HT-29 (cell line): ENCODE data around the gene DOCK4. TPM values are rescaled to one million over a fixed set of nuclear protein-coding genes. Genes with fewer than 3 reads are reported as not detected.
A peak's percentile ranks its signal among the peaks of the same experiment; 100 is the strongest.

Experiments used
- DNase-seq: peaks from one replicate; pipeline ENCODE4 v3.0.0-alpha.2; 2015; ENCODE audit warnings: low spot score
- total RNA-seq: library from RNA; depleted of rRNA; stranded (reverse); fragments of >200 nt; shearing (Covaris generic); gene quantifications from 2 replicates; pipeline ENCODE4 v1.2.3, GENCODE V29; 2014

The DOCK4 gene
- total RNA-seq, 1 experiment from 2014 or later = 4.9 TPM

- no peak for DNase-seq
These were observed 45.4 kb downstream of the DOCK4 start for GRCh38 chr7:112160771-112161150.

GRCh38 chr7:112160130-112160770 lies 45.9 kb downstream of the DOCK4 start:
- peak; percentile 41 for DNase-seq

DNA sequence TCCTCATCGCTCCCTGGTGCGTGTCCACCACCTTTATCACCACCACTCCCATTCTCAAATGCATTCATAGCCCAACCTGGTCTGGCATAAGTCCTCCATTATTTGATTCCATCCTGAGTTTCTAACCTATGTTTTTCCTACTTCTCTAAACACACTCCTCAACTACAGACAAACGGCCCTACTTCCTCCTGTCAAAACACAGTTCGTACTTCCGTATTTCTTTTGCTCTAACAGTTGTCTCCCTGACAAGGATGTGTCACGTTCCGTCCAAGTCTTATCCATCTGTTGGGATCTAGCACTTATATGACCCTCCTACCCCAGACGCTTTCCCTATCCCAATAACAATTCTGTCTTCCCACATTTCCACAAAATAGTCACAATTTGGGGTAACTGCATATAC lies 46.8 kb downstream of the DOCK4 start:
- DNase-seq = no peak

DNA sequence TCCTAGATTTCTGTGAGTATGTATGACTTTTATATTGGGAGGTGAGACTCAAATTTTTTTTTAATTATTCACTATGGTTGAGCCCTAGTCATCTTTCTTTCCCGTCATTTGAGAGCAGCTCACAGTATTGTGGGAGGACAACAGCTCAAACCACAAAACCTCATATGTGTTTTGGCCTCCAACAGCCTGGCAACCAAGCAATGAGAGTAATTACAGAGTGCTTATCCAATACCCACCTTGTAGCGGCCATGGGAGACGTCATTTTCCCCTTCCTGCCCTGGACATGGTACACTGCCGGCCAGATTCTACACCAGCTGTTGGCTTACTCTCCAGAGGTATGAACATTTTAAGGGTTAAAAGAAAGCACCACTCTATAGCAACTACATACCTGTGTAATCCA lies 49.1 kb downstream of the DOCK4 start:
- peak; percentile 38 for DNase-seq

DNA sequence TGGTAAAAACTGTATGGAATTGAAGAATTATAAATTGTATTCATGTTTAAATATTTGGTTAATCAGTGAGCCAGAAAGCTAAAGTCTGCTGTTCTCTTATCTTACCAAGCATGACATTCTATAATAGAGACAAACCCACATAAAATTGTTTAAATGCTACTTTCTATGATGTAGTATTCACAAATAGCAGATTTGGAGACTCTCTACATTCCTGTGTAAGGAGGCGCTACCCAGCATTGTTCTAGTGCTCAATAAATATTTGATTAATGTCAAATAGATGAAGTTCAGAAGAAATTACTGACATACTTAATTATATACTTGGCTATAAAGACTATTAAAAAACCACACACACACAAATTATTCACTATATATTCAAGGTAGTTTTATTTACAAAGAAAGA lies 49.8 kb downstream of the DOCK4 start:
- no peak for DNase-seq

- DNase-seq = no peak
These were observed 51.5 kb downstream of the DOCK4 start for GRCh38 chr7:112154690-112155089.

DNA sequence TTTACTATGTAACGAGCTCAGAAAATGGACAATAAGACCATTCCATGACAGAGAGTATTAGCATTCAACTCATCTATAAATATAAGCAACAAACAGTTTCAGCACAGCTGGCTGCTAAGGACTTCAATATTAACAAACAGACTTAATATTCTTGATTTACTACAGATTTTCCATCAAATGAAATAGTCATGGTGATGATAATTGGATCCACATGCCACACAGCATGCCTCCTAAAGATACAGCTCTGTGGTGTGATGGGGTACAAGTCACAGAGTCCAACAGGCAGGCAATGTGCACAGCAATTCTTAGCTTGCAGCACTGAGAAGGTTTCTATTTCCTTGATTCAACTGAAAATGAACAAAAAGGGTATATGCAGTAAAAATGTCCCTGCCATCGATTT lies 54.0 kb downstream of the DOCK4 start:
- DNase-seq = no peak

DNA sequence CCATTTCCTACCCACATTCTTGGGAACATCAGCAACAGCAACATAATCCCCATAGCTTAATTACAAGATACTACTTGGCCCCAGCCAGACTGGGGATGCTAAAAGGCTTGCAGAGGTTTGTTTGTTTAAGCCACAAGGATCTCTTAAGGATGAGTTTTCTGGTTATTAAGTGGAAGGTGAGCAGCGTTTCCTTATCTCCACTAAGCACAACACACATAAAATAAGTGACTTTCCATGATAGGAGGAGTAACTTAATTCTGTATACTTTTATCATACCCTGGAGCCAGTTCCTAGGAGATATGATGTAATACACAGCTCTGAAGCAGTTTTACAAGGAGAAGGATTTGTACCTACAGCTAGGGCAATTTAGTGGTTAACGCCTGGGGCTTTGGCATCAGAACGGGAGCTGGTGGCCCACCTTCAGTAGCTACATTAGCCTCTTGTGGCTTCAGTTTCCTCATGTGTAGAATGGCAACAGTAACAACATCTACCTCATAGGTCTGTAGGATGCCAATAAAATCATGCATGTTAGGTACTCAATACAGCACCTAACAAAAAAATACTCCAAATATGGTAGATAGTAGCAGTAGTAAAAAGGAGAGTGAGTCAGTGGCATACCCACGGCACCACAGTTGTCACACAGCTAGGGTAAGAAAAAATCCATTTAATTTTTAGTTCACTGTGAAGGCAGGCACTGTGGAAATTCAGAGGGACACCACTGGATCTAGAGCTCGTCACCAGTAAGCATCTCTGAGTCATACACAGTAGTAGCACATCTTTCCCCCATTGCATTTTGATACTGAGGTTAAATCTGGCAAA lies 55.2 kb downstream of the DOCK4 start:
- DNase-seq = no peak

- no peak for DNase-seq
These were observed 56.5 kb downstream of the DOCK4 start for GRCh38 chr7:112149734-112150133.

DNA sequence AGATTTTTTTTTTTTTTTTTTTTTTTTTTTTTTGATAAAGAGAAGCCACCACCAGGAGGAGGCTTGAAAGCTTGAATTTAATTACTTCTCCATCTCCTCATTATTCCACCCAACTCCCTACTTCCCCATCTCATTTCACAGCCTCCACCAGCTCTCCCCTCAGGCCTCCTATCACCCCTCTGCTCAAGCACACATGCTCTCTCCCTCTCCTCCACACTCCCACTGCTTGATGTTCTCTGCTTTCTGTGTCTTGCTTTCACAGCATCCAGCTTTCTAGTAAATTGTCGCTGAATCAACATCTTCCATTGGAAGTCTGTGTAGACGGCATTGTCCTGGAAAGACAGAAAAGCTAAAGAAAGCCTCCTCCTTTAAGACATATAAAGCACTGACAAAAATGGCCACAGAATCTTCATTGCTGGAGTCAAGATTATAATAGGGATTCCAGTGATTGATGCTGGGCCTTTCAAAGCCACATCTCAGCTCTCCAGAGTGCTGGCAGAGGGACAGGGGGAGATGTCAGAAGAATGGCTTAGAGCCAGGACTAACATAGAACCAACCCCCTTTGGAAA lies 58.3 kb downstream of the DOCK4 start:
- DNase-seq = no peak

DNA sequence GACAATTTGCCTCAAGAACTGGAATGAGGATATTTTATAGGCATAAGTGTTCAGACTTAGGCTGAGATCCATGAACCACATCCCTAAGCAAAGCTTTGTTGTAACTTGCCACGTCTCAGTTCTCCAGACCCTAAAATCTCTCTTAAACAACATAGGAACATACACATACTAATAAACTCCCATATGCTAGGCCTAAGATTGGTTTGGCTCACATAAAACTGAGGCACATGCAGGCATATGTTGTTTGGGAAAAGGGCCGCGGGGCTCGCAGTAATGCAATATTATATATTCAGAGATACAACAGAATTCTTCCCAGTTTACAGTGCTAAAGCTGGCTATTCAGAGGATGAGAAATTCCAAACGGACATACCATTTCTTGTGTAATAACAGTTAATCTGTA lies 61.0 kb downstream of the DOCK4 start:
- no peak for DNase-seq

DNA sequence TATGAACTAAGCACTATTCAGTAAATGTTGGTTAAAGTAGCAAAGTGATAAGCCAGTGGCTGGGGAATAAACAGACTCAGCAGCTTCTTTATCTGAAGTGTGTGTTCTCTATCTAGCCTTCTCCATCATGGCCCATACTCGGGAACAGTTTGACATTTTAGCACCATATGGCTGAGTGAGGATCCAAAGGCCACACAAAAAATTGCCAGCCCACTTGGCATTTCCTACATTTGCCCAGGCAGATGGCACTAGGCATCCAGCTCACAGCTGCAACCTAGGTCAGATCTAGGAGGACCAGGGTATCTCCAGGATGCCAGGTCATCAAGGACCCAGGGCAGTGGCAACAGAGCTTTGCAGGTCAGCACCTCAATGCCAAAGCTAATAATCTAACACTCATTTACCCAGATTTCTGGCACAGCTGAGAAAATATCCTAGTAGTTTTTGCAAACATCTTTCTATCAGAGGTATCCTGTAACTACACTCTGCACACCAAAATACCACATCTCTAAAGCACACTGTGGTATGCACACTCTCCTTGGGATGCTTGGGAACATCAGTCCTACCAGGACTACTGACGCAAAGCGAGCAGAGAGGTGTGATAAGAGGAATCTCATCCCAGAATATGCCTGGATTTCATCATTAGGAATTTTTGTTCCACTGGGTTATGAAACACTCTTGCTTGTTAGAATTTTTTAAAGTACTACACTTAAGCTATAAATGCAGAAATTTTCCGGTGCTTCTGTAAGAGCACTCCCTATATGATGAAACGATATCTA lies 61.7 kb downstream of the DOCK4 start:
- no peak for DNase-seq

DNA sequence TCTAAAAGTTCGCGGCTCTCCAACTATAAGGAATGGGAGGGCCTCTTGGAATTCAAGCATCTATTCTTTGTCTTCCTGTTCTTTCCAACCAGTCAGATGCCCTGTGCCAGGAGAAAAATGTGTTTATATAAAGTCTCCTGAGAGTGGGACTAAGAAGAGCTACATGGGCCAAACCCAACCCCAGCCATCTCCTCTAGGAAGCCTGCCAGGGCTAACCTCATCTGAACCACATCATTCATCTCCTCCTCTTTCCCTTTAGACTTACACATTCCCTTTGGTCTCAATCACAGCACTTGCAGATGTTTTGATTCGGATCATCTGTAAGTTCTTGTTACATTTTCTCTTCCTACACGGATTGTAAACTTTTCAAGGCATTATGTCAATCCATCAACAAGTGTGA lies 62.6 kb downstream of the DOCK4 start:
- no peak for DNase-seq

DNA sequence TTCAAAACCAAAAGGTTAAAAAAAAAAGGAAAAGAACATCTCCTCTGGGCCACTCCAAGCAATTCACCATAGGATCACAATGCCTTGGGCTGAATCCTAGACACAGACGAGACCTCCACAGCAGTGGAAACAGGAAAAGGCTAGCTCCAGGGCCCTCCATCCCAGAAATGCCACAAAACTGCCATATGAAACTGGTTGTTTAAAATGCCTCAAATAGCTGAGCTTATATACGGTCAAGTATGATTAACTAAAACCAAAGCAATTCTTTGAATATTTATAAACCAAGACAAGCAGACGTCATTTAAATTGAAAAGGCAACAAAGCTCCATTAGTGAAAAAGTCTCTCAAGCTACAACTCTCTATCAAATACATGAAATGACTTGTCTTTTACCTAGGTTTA lies 63.1 kb downstream of the DOCK4 start:
- DNase-seq = no peak

DNA sequence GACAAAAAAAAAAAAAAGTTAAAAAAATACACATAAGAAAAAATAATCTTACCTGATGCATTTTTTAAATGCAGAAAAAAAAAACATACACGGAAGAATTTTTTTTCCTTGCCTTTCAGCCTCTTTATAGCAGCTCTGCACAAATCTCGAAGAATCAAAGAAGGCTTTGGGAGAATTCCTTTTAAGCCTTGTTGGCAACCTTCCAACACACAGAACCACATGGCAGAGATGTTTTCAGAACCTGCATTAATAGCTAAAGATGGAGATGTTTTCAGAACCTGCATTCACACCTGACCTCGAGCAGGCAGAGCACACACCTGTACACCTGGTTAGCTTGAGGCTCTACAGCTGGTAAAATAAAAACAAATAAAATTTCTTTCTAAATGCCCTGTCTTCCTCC lies 65.6 kb downstream of the DOCK4 start:
- no peak for DNase-seq

DNA sequence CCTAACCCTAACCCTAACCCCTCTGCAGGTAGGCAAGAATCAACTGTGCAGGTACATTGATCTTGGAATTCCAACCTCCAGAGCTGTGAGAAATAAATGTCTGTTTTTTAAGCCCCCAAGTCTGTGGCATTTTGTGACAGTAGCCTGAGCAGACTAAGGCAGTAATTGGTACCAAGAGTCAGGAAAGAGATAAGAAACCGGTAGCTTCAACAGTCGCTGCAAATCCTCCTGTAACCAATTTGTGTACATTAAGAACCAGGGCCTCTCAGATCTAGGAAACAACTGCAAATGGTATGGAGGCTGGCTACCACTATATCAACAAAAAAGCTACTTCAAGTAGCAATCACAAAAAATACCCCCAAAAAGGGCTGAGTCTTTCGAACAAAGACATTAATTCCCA lies 67.3 kb downstream of the DOCK4 start:
- no peak for DNase-seq

DNA sequence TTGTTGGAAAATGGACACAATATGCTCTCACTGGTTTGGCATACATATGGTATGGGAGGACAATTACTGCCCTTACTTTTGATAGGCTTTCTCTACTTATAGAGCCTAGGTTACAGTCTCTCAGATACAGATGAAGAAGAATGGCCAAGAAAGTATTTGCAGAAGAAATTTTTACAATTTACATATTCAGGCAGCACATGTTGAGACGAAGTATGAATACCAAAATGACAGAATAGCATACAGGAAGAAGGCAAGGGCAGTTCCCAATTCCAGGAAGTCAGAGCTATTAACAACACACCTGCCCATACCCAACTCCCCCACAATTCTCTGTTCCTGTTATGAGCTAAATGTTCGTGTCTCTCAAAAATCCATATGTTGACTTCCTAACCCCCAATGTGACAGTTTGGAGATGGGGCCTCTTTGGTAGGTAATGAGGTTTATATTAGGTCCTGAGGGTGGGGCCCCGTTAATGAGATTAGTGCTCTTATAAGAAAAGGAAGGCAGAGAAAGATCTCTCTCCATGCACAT lies 67.8 kb downstream of the DOCK4 start:
- DNase-seq = no peak

DNA sequence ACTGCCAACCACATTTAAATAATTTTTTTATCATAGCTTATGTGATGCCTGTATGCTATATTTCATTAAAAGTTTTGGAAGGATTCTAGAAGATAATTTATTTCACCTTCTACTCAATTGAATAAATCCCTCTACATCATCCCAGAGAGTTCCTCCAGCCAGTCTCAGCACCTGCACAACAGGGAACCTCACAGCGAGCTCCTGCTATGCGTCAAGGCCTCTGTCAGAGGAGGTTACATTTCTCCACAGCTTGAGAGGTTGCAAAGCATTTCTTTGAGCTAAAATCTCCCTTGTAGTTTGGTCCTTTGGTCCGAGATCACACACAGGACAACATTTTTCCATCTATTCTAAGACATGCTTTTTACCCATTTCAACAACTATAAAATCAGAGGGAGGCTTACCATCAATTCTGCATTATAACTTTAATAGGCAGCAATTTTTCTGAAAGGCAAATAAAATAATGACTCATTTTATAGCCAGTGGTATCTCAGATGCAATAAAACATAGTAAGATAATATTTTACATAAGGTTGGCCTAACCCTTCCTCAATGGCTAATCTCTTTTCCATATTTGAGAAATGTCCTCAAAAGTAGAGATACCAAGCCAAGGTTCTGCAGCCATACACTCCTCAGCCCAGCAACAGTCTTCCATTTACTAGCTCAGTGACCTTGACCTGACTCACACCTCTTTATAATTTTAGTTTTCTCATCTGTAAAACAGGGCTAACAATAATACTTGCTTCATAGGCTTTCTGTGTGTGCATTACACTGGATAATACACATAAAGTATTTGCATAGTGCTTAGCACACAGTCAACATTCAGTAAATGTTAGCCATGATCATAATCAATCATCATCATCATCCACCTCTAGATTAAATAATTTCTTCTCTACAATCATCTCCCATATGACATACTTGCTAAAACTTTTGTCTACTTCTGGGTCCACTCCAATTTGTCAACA lies 68.8 kb downstream of the DOCK4 start:
- peak; percentile 52 for DNase-seq

- DNase-seq = peak; percentile 39
These were observed 69.8 kb downstream of the DOCK4 start for GRCh38 chr7:112136271-112137008.

DNA sequence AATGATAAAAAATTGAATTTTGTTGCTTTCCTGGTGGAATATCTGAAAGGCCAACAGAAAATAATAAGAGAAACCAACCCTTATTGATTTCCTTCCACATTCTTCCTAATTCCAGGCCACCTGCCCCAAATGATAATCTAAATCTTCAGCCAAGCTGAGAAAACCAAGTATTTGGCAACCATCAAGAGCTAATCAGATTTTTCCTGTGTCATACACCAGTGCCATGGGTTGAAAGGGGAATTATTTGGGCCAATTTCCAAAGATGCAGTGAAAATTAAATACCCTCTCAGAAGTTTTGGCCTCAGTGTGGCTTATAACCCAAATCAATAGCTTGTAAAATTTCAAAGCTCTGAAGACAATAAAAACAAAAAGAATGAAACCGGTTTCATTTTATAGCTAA lies 70.4 kb downstream of the DOCK4 start:
- peak; percentile 29 for DNase-seq
